HepG2 (cell line): ENCODE measurements around the gene NPPB. TPM values are rescaled to one million over a fixed set of nuclear protein-coding genes. Genes with fewer than 3 reads are reported as not detected.

Experiments used
- CSRNP2 ChIP-seq: sonication (generic); formaldehyde crosslinking; conservative IDR thresholded peaks from 2 replicates; pipeline ENCODE4 v1.8.0; 2022; ENCODE audit warnings: low read depth, missing genetic modification reagents
- MAX ChIP-seq: IDR thresholded peaks from 2 replicates; pipeline ENCODE4 v1.6.1; 2012; ENCODE audit warnings: inconsistent platforms
- REL ChIP-seq: sonication (generic); formaldehyde crosslinking; conservative IDR thresholded peaks from 2 replicates; pipeline ENCODE4 v1.8.0; 2022; ENCODE audit warnings: mild to moderate bottlenecking, missing genetic modification reagents, moderate library complexity
- TFAP4 ChIP-seq: sonication (generic); IDR thresholded peaks from 2 replicates; pipeline ENCODE4 v1.6.1; 2016; ENCODE audit warnings: low read depth, borderline replicate concordance
- WIZ ChIP-seq: sonication (generic); formaldehyde crosslinking; IDR thresholded peaks from 2 replicates; pipeline ENCODE4 v1.5.1; 2020; ENCODE audit warnings: mild to moderate bottlenecking, missing genetic modification reagents
- ZBTB2 ChIP-seq: sonication (generic); formaldehyde crosslinking; IDR thresholded peaks from 2 replicates; pipeline ENCODE4 v1.8.0; 2022; ENCODE audit warnings: low read depth, missing genetic modification reagents
- ZBTB7A ChIP-seq: sonication (generic); formaldehyde crosslinking; IDR thresholded peaks from 2 replicates; pipeline ENCODE4 v1.8.0; 2022; ENCODE audit warnings: mild to moderate bottlenecking, missing genetic modification reagents
- ZNF280D ChIP-seq: sonication (generic); formaldehyde crosslinking; IDR thresholded peaks from 2 replicates; pipeline ENCODE4 v1.5.1; 2020; ENCODE audit warnings: mild to moderate bottlenecking, missing genetic modification reagents
- ZNF326 ChIP-seq: sonication (generic); formaldehyde crosslinking; IDR thresholded peaks from 2 replicates; pipeline ENCODE4 v1.4.0; 2020; ENCODE audit warnings: missing genetic modification reagents, borderline replicate concordance
- ZNF546 ChIP-seq: sonication (generic); formaldehyde crosslinking; conservative IDR thresholded peaks from 2 replicates; pipeline ENCODE4 v1.8.1; 2023; ENCODE audit warnings: mild to moderate bottlenecking, missing genetic modification reagents
- ZNF609 ChIP-seq: sonication (generic); formaldehyde crosslinking; IDR thresholded peaks from 2 replicates; pipeline ENCODE4 v1.4.0; 2020; ENCODE audit warnings: mild to moderate bottlenecking, missing genetic modification reagents, borderline replicate concordance
- ZSCAN30 ChIP-seq: sonication (generic); formaldehyde crosslinking; IDR thresholded peaks from 2 replicates; pipeline ENCODE4 v1.5.0; 2020; ENCODE audit warnings: mild to moderate bottlenecking, missing genetic modification reagents
- polyA plus RNA-seq, 8 experiments: library from polyadenylated mRNA; depleted of rRNA in 3 of 8; stranded (reverse) in 7 of 8; unstranded in 1 of 8; fragments of >200 nt; fragmentation: Illumina TruSeq in 4 of 8; extraction: Trizol in 4 of 8; gene quantifications; 2 replicates each; pipeline versions ENCODE4 v1.2.1 to v1.2.3, GENCODE V29; 2011 to 2016; ENCODE audit warnings: low read depth in 4 of 8, missing spikeins in 1 of 8, mixed read lengths in 1 of 8; ENCODE audit not compliant: insufficient read depth in 1 of 8
- total RNA-seq, 5 experiments: library from RNA; depleted of rRNA; stranded (reverse); fragments of >200 nt; fragmentation: Illumina TruSeq; extraction: Trizol; gene quantifications; 2 replicates each; pipeline ENCODE4 v1.2.3, GENCODE V29; 2016; ENCODE audit warnings: low read depth in 1 of 5

The NPPB gene
- total and polyA plus RNA-seq, 2 of the 13 experiments (the other 11 are each of a cell fraction or from before 2014, with no cell fraction given): 1.9 TPM; not detected in 1

GRCh38 chr1:11842154-11843041, 16.3 kb downstream of the NPPB start (continued):
- TF ChIP-seq CSRNP2 (CRISPR knock-in tag) (no peak), WIZ (CRISPR knock-in tag) (no peak), ZNF609 (CRISPR knock-in tag) (peak; percentile 85), ZNF546 (CRISPR knock-in tag) (no peak), ZBTB7A (no peak), REL (no peak), ZNF326 (CRISPR knock-in tag) (no peak), MAX (peak; percentile 79), ZBTB2 (CRISPR knock-in tag) (0 out of 2 replicates have a peak, but pooled peaks have one; percentile 54), ZNF280D (CRISPR knock-in tag) (no peak), TFAP4 (peak; percentile 85), ZSCAN30 (CRISPR knock-in tag) (no peak)
